Stimulated activated CD8-positive, alpha-beta memory T cell treated with anti-CD3 and anti-CD28 coated beads, Interleukin-12 subunit alpha, Interleukin-12 subunit beta, amount 100 ng/mL, for 24 hours (primary cell): ENCODE measurements around the gene IL18RAP.

ENCODE experiments used
- DNase-seq: peaks from one replicate; pipeline ENCODE4 v3.0.0-alpha.2; 2020; ENCODE audit errors: extremely low read depth

IL18RAP gene

DNA sequence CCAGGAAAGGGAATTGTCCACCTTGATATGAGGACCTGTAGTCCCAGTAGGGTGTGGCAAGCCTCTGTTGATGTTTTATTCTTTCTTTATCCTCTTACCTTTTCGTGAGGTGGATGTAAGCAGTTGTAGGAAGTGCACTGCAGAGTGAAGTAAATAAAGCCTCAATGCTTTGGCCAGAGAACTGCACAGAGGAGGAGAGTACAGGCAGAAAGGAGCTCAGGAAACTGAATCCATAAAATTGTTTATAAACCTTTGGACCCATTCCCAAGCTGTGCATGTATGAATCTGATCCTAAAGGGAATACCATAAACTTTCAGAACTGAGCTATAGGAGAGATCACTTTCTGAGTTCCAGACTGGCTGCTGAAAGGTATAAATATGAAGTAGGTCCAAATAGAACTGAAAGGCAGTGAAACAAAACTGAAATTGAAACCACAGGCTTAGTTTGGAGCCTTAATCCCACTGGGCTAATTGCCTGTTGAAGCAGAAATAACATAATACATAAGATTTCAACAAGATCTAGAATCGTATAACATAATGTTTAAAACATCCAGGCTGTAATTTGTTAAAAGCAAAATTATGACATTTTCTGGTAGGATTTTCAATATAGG, 32.2 kb downstream of the IL18RAP start:
- DNase-seq: no peak

DNA sequence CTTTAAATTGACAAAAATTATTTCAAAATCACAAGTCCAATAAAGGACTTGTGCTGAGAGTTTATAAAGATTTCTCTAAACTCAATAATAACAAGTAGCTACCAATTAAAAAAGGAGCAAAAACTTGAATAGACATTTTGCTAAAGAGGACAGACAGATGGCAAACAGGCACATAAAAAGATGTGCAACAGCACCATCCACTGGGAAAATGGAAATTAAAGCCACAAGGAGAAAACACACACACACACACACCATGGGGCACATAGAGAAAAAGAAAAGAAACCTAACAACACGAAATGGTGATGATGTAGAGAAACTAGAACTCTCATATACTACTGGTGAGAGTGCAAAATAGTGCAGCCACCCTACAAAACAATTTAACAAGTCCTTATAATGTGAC, 37.5 kb downstream of the IL18RAP start:
- no peak for DNase-seq

DNA sequence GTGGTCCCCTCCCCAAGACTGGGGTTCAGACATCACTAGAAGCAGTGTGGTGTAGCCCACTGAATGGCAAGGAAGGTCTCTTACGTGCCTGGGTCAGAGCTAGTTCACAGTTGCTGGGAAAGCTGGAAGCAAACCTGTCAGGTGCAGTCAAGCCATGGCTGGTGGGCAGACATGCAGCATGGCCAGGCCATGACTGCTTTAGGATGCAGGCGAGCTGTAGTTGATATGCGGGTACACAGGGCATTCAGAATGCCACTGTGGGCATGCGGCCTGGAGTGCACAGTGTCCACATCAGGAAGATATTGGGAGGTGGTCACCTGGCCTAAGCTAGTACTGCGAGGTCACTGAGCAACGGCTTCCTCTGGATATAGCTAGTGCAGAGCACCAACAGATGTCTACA, 38.2 kb downstream of the IL18RAP start:
- no peak for DNase-seq

DNA sequence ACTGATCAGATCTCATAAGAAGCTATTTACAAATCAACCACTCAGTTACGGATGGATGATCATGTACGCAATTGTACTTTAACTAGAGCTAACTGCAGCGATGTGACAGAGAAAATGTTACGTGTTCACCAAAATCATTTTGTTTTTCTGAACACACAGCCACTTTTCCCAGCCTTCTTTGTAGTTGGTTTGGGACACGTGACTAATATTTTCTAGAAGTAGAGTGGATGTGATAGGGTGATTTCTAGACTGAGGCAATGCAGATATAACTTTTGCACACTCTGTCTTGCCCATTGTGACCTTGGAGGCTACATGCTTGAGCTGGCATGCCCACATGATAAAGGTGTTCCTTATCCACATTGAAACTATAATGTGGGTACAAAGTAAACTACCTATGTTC, 40.2 kb downstream of the IL18RAP start:
- no peak for DNase-seq

DNA sequence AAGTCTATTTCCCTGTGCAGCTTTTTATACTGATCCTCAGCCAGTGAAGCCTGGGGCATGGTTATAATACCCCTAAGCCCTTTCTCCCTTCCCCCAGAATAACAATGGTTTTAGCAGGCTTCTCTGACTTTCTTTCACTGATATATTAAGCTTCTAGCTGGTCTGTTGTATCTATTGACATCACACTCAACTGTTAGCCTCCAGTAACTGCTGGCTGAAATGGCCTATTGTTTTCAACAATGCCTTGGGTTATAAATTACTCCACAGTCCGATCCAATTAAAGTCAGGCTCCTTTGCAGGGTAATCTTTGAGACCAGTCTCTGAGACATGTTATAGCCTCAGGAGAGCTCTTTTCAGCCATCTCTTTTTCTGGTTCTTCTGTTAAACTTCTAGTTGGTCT, 47.2 kb downstream of the IL18RAP start:
- no peak for DNase-seq

DNA sequence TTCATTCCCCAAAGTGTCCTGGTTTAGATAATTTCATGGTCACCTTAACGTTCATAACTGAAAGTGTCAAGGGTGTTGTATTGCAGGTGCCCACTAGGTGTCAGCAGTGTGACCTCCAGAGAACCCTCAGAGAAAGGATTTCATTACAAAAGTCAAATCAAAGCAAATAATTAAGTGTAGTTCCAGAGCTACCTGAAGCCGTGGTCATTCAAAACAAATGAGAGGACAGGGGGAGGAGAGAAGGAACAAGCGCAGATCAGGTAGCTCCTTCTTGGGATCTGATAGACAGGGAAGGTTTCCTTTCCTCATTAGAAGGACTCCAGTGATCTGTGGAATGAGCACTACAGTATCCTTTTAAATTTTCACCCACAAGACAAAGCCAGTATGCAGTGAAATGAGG, 50.1 kb downstream of the IL18RAP start, which contains the start of gene SLC9A4:
Gene SLC9A4, plus strand, starts transcription at position 207 of the 400 bp plus-strand sequence. CDS start 534 bp downstream, outside the sequence.
- DNase-seq: no peak

DNA sequence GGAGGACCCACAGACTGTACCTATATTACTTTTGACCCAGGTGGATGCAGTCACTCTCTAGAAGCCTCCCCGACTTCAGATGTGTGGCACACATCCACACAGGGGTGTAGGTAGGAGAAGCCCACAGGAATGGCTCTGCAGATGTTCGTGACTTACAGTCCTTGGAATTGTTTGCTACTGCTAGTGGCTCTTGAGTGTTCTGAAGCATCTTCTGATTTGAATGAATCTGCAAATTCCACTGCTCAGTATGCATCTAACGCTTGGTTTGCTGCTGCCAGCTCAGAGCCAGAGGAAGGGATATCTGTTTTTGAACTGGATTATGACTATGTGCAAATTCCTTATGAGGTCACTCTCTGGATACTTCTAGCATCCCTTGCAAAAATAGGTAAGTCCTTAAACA, 50.7 kb downstream of the IL18RAP start:
- DNase-seq: no peak

DNA sequence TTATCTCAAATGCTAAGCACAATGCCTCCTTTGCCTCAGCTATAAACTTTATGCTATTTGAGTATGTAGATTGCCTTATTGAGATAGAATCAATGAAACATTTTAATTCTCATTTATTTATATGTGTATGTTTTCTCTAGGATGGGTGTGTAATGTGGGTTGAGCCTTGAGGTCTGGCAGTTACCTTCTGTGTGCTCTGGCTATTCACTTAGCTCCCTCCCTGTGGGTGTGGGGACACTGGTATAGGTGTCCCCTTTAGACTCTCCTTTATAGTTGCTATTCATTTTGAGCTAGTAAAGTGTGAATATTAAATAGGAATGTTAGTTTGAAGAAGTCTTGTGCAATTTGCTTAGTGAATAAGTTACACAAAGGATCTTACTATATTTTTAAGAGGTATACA, 51.8 kb downstream of the IL18RAP start:
- no peak for DNase-seq

DNA sequence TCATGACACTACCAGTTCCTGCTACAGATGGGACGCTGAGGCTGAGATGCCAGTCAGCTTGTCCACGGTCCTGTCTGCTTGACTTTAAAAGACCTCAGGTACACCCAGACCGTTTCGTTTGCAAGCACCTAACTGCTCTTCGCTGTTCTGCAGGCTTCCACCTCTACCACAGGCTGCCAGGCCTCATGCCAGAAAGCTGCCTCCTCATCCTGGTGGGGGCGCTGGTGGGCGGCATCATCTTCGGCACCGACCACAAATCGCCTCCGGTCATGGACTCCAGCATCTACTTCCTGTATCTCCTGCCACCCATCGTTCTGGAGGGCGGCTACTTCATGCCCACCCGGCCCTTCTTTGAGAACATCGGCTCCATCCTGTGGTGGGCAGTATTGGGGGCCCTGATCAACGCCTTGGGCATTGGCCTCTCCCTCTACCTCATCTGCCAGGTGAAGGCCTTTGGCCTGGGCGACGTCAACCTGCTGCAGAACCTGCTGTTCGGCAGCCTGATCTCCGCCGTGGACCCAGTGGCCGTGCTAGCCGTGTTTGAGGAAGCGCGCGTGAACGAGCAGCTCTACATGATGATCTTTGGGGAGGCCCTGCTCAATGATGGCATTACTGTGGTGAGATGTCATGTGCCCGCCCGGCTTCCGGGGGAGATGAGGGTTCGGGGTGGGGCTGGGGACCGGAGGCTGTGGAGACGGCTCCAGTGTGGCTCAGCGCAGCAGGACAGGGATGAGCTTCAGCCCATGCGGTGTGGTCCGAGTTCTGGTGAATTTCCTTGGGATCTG, 55.9 kb downstream of the IL18RAP start:
- DNase-seq: no peak

DNA sequence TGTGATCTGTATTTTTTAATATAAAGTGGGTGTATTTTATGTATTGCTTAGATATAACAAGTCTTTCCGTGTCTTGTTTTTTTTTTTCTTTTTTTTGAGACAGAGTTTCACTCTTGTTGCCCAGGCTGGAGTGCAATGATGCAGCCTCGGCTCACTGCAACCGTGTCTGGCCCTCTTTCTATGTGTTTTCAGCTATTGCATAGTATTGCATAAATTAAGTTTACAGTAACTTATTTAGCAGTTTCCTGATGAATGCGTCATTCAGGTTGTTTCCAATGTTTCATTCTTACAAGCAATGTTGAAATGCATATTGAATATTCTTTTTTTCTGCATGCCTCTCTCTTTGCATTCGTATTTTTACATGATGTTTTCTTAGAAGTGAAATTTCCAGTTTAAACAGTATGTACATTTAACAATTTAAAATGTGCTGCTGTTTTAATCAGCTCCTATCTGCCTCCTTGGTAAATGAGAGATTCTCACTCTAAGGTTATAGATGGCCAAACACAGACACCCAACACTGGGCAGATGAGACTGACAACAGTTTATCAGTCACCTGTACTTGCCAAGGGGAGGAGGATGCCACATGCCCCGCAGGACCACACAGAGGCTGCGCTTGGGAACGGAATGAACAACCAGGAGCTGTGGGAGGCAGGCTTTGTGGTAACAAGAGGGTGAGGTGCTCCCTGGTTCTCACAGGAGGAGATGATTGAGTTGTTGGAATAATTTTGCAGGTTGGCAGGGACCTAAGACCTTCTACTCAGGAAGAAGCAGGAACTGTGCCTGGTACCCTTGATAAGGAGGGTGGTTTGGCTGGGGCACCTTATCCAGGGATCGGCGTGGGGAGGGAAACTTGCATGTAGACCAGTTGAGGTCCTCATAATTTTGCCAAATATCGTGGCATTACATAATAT, 57.6 kb downstream of the IL18RAP start:
- no peak for DNase-seq

DNA sequence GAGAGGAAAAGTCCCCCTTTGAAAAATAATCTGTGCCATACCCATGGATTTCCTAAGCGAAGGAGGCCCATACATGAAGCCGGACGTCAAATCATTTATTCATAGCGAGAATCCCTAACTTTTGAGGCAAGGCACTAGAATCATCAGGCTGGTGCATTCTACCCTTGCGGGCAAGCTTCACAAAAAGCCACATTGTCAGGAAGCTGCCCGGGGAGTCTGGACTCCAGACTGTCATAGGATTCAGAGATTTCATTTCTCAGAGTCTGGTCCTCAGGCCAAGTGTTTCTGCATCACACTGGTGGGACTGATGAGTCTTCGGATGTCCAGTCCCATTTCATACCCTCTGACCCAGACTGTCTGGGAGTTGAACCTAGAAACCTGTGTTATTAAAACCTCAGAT, 59.0 kb downstream of the IL18RAP start:
- DNase-seq: no peak

DNA sequence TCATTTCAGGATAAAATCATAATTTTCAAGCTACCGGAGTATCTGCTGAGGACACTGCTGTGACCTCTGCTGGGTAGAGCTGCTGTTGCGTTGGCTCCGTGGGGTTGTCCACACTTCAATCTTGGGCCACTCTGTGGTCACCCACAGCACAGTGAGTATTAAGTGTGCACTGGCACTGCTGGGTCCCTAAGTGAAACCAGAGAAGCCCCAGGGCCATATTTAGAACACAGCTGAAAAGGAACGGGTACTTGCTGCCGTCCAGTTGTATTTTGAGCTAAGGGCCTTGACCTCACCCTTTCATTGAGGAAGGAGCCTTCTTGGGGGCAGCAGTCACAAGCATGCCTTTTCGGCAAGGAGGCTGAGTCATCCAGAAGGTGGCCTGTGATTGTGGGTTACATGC, 60.1 kb downstream of the IL18RAP start:
- no peak for DNase-seq

DNA sequence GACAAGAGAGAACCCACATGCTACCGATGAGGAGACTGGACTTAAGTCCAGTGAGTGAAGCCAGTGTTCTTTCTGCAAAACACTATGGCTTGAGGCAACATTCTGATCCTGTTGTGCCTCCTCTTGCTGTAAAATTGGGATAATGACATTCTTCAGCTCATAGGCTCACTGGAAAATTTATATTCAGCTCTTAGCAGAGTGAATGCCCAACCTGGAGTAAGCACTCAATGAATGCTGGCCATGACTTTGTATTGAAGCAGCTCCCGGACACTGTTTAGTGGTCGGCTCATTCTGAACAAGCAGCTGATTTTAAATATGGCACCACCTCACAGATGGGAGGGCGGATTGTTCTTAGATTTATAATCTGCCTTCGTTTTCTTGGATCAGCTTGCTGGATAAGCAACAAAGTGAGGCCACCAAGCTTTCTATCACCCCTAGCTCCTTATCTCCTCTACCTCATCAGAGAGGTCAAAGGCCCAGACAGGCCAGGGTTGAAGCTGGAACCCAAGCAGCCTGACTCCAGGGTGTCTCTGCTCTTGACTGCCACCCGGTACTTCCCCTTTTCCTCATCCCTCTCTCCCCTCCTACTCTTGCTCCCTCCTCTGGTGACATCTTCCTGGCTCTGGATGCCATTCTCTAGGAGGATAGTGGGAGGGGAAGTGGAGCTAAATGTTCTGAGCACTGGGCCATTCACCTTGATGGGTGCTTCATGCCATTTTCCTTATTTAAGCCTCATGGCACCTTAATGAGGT, 61.5 kb downstream of the IL18RAP start:
- no peak for DNase-seq

DNA sequence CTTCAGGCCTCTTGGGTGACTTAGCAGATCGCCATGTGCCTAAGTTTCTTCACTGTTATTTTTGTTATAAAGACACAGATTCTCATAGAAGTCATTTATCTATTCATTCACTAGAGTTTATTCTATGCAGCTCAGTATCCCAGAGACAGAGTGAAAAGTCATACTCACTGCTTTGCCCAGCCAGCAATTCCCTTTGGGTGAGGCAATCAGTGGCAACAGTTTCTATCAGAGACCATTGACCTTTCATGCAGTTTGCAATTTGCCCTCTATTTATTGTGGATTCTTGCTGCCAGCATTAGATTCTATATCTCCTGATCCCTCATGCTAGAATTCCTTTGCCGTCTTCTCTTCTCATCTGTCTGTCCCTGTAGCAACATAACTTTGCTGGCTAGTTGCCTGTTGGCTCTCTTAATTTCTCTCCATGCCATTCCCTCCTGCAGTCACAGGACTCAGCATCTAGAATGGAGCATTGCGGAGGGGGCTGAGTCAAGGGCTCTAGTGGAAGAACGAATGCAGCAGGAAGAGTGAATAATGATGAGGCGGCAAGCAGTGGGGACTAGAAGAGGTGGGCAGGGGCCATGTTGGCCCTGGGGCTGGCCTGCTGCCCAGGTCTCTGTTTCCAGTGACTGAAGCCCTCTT, 62.3 kb downstream of the IL18RAP start:
- no peak for DNase-seq

DNA sequence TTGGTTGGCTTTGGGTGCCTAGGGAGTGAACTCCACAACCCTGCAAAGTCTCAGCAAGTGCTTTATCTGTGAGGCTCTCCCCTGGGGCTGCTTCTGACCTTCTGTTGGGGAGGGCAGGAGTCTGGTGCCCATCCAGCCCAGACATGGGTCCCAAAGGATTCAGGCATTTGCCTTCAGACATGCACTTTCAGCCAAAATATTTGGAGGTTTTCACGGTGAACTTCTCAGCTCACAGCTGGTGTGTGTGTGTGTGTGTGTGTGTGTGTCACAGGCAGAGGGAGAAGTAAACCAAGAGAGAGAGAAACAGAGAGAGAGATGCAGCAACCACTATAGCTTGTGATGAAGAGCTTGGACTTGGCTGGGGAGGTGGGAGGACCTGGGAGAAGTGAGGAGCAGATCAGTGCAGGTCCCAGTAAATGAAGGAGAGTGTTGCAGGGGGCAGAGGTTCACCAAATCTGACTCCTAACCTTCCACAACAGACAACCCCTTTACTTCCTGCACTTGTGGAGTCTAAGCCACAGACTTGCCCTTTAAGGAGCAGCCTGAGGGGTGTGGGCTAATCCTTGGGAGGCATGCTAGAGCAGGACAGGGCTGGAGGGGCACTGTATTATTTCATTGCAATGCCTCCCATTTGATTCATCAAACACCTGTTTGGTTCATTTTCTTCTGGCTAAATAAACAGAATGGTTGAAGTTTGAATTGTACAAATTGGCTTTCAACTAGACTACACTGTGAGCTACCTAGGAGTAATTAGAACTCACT, 64.2 kb downstream of the IL18RAP start:
- no peak for DNase-seq

DNA sequence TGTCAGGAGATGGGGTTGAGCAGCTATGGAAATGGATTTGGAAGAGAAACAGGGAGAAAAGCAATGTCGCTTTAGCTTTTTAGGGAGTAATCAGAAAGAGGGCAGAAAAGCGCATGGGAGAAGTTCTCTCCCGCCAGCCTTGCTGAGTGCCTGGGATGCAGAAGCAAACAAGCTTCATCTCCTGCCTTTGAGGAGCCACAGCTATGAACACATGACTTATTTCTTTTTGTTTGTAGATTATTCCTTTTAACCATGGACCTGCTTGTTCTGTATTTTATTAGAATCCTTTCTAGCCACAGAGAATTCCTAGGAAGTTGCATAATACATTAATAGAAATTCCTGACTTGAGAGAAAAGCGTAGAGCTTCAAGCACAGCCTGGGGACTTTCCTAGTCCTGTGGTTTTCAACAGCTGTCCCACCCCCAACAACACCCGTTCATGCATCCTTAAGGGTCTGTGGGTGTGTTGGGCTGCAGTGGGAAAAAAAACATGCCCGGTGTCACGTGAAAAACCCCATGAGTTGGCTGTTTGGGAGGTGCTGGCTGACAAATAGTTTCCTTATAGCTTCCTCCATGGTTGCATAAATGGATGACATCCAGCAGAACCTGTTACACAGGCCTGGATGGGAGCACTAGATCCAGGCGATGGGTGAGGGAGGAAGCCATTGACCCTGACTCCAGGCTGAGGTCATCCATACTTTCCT, 65.0 kb downstream of the IL18RAP start:
- DNase-seq: no peak

DNA sequence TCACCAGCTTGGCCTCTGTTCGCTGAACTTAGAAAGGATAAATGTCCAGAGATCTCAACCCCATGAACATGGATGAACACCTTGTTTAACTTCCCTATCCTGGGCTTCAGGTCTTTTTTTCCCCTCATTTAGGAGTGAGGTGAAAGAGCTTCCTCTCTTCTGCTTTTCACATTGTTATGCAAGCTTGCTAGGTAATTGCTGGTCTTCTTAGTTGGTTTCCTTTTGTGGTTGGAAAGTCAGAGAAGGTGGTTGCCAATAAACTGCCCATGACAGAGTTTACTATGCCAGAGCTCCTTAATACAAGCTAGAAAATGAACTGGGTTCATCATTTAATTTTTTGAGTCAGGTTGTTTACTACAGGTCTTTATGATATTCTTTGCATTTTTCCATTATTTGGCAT, 66.7 kb downstream of the IL18RAP start:
- DNase-seq: no peak

DNA sequence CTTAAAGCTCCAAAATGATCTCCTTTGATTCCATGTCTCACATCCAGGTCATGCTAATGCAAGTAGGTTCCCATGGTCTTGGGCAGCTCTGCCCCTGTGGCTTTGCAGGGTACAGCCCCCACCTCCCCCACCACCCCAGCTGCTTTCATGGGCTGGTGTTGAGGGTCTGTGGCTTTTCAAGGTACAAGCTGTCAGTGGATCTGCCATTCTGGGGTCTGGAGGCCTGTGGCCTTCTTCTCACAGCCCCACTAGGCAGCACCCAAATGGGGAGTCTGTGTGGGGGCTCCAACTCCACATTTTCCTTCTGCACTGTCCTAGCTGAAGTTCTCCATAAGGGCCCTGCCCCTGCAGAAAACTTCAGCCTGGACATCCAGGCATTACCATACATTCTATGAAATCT, 69.0 kb downstream of the IL18RAP start:
- no peak for DNase-seq

DNA sequence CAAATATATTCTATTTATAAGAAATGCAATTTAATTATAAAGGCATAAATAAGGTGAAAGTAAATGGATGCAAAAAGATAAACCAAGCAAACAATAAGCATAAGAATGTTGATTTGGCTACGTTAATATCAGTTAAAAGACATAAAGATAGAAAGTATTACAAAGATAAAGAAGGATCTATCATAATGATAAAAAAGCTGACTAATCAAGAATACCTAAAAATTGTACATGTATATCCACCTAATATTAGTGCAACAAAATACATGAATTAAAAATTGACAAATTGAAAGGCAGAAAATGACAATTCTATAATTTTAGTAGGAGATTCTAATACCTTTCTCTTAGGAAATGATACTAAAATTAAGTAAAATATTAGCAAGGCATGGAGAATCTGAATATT, 71.6 kb downstream of the IL18RAP start:
- no peak for DNase-seq

DNA sequence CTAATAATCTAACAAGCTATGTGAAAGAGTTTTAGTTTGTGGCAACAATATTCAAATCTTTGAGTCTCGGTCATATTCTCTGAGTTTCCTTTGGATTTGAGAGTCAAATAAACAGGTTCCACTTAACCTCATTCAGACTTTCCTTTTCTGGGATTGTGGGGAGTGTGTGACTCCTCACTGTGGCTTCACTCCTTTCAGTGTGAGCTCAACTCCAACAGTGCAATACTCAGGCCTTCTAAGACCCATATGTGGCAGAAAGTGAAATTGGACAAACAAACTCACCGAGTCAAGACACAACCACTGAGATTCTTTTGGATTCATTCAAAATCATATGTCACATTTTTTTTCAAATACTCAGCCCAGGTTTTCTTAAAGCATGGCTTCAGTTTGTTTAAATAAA, 75.5 kb downstream of the IL18RAP start:
- DNase-seq: no peak
